ENCODE data around the gene NLN.

- TF ChIP-seq, protein P1, sequence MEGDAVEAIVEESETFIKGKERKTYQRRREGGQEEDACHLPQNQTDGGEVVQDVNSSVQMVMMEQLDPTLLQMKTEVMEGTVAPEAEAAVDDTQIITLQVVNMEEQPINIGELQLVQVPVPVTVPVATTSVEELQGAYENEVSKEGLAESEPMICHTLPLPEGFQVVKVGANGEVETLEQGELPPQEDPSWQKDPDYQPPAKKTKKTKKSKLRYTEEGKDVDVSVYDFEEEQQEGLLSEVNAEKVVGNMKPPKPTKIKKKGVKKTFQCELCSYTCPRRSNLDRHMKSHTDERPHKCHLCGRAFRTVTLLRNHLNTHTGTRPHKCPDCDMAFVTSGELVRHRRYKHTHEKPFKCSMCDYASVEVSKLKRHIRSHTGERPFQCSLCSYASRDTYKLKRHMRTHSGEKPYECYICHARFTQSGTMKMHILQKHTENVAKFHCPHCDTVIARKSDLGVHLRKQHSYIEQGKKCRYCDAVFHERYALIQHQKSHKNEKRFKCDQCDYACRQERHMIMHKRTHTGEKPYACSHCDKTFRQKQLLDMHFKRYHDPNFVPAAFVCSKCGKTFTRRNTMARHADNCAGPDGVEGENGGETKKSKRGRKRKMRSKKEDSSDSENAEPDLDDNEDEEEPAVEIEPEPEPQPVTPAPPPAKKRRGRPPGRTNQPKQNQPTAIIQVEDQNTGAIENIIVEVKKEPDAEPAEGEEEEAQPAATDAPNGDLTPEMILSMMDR (conservative IDR thresholded peaks at IDR 0.05; ENCODE audit: low read length), result no peak
- TF ChIP-seq EZH2phosphoT487 (IDR thresholded peaks at IDR 0.05; ENCODE audit: borderline replicate concordance), result no peak
These were observed 57.6 kb downstream of the NLN start for GRCh38 chr5:65779643-65780042.
